HG03066 (cell line): ENCODE data around the gene ZAR1L.

Experiments
- ATAC-seq: cut with Tn5 transposase; IDR thresholded peaks from one replicate; pipeline ENCODE4 v1.9.1; 2021; ENCODE audit warnings: low read depth; ENCODE audit not compliant: unreplicated experiment

ZAR1L gene

DNA sequence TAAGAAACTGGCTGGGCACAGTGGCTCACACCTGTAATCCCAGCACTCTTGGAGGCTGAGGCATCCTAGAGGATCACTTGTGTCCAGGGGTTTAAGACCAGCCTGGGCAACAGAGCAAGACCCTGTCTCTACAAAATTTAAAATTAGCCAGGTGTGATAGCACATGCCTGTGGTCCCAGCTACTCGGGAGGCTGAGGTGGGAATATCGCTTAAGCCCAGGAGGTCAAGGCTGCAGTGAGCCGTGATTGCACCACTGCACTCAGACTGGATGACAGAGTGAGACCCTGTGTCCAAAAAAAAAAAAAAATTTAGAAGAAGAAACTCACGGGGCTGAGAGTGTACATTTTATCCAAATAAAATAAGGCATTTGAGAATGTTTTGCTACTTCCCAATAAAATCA is 58.9 kb downstream of the ZAR1L start:
- no peak for ATAC-seq

DNA sequence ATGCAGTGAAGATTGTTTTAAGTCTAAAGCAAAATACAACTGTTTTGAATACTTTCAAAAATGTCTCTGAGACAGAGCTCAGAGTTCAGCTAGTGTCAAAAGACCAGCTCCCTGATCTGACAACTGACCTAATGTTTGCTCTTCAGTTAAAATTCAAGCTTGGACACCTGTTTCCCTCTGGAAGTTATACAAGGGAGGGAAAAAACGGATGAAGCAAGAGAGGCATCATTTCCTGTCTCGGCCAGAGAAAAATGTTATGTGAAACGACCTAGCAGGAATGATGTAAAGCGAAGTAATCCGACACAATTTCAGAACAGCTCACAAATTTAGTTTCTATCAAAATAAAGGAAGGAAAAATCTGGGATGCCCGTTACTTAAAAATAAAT is 59.4 kb downstream of the ZAR1L start:
- no peak for ATAC-seq

- ATAC-seq = no peak
Measured at GRCh38 chr13:32254916-32255723, 60.0 kb downstream of the ZAR1L start.

GRCh38 chr13:32254416-32254815 is 60.7 kb downstream of the ZAR1L start:
- no peak for ATAC-seq

- ATAC-seq = no peak
Measured at GRCh38 chr13:32253911-32254399, 61.2 kb downstream of the ZAR1L start.
